ENCODE results near the gene KIDINS220. TPM values are rescaled to one million over a fixed set of nuclear protein-coding genes. Genes with fewer than 3 reads are reported as not detected.
A peak's percentile ranks its signal among the peaks of the same experiment; 100 is the strongest.
"Not testable (repeated sequence)": the region's sequence is repeated elsewhere in the genome, so short reads cannot be mapped to it uniquely, and the experiment has no call there.

The KIDINS220 gene
- total RNA-seq, 1 donor from 2014 or later, result 45.3 TPM

- Histone ChIP-seq H3K36me3 (ENCODE audit: control insufficient read depth, insufficient read depth, low read length) (peaks cover 11% of the 10 kb centered on the region), H3K27me3 (ENCODE audit: control insufficient read depth, insufficient read depth, low read length) (no peaks in the 10 kb centered on the region), H3K4me3 (ENCODE audit: low read depth, low read length) (no peak overlapping the region)
- TF ChIP-seq CTCF (IDR thresholded peaks at IDR 0.05; ENCODE audit: insufficient read depth, low read length, severe bottlenecking), result no peak
- DNase-seq (ENCODE audit: low read depth) (peak; percentile 57), FAIRE-seq (no peak)
Observed at GRCh38 chr2:8729939-8730338, 107.5 kb downstream of the KIDINS220 start.

GRCh38 chr2:8729101-8729500 lies 108.3 kb downstream of the KIDINS220 start:
- H3K27me3 ChIP-seq (ENCODE audit: control insufficient read depth, insufficient read depth, low read length); H3K4me3 ChIP-seq (ENCODE audit: low read depth, low read length); DNase-seq (ENCODE audit: low read depth); FAIRE-seq: not testable (repeated sequence)
- H3K36me3 ChIP-seq (ENCODE audit: control insufficient read depth, insufficient read depth, low read length), result peaks cover 11% of the 10 kb centered on the region

GRCh38 chr2:8728305-8729015 lies 109.0 kb downstream of the KIDINS220 start:
- TF ChIP-seq CTCF (IDR thresholded peaks at IDR 0.05; ENCODE audit: insufficient read depth, low read length, severe bottlenecking), result no peak
- peaks cover 10% of the 10 kb centered on the region for H3K36me3 ChIP-seq (ENCODE audit: control insufficient read depth, insufficient read depth, low read length)
- no peaks in the 10 kb centered on the region for H3K27me3 ChIP-seq (ENCODE audit: control insufficient read depth, insufficient read depth, low read length)
- no peak overlapping the region for H3K4me3 ChIP-seq (ENCODE audit: low read depth, low read length)
- DNase-seq (ENCODE audit: low read depth) (peak; percentile 48), FAIRE-seq (no peak)

- Histone ChIP-seq H3K27me3 (ENCODE audit: control insufficient read depth, insufficient read depth, low read length) (no peaks in the 10 kb centered on the region), H3K36me3 (ENCODE audit: control insufficient read depth, insufficient read depth, low read length) (peaks cover 1% of the 10 kb centered on the region), H3K4me3 (ENCODE audit: low read depth, low read length) (no peak overlapping the region)
- FAIRE-seq (no peak), DNase-seq (ENCODE audit: low read depth) (no peak)
- no peak for TF ChIP-seq CTCF (IDR thresholded peaks at IDR 0.05; ENCODE audit: insufficient read depth, low read length, severe bottlenecking)
Observed at GRCh38 chr2:8725838-8726237, 111.6 kb downstream of the KIDINS220 start.

- FAIRE-seq (no peak), DNase-seq (ENCODE audit: low read depth) (no peak)
- H3K4me3 ChIP-seq (ENCODE audit: low read depth, low read length), result no peak overlapping the region
- TF ChIP-seq CTCF (IDR thresholded peaks at IDR 0.05; ENCODE audit: insufficient read depth, low read length, severe bottlenecking), result no peak
- H3K27me3 ChIP-seq (ENCODE audit: control insufficient read depth, insufficient read depth, low read length), result no peaks in the 10 kb centered on the region
- no peaks in the 10 kb centered on the region for H3K36me3 ChIP-seq (ENCODE audit: control insufficient read depth, insufficient read depth, low read length)
Observed at GRCh38 chr2:8722986-8723385, 114.4 kb downstream of the KIDINS220 start.

- H3K36me3 ChIP-seq (ENCODE audit: control insufficient read depth, insufficient read depth, low read length), result no peaks in the 10 kb centered on the region
- FAIRE-seq (no peak), DNase-seq (ENCODE audit: low read depth) (no peak)
- no peak for TF ChIP-seq CTCF (IDR thresholded peaks at IDR 0.05; ENCODE audit: insufficient read depth, low read length, severe bottlenecking)
- H3K27me3 ChIP-seq (ENCODE audit: control insufficient read depth, insufficient read depth, low read length), result no peaks in the 10 kb centered on the region
- no peak overlapping the region for H3K4me3 ChIP-seq (ENCODE audit: low read depth, low read length)
Observed at GRCh38 chr2:8721410-8721809, 116.0 kb downstream of the KIDINS220 start.

Data from bronchial epithelial cell (primary cell).